ENCODE data around the gene GLCCI1. TPM values are rescaled to one million over a fixed set of nuclear protein-coding genes. Genes with fewer than 3 reads are reported as not detected.
A peak's percentile ranks its signal among the peaks of the same experiment; 100 is the strongest.

Gene GLCCI1
- total RNA-seq, 2 donors from 2014 or later, result 3.4 to 3.8 TPM

- H3K27me3 ChIP-seq, result no peaks in the 10 kb centered on the region
- DNase-seq (ENCODE audit: low spot score), result no peak
- H3K4me1 ChIP-seq, result no peaks in the 10 kb centered on the region
- no peak overlapping the region for H3K27ac ChIP-seq
- H3K9me3 ChIP-seq, result no peaks in the 10 kb centered on the region
- no peak overlapping the region for H3K4me3 ChIP-seq
- no peaks in the 10 kb centered on the region for H3K36me3 ChIP-seq
- TF ChIP-seq, protein P1, sequence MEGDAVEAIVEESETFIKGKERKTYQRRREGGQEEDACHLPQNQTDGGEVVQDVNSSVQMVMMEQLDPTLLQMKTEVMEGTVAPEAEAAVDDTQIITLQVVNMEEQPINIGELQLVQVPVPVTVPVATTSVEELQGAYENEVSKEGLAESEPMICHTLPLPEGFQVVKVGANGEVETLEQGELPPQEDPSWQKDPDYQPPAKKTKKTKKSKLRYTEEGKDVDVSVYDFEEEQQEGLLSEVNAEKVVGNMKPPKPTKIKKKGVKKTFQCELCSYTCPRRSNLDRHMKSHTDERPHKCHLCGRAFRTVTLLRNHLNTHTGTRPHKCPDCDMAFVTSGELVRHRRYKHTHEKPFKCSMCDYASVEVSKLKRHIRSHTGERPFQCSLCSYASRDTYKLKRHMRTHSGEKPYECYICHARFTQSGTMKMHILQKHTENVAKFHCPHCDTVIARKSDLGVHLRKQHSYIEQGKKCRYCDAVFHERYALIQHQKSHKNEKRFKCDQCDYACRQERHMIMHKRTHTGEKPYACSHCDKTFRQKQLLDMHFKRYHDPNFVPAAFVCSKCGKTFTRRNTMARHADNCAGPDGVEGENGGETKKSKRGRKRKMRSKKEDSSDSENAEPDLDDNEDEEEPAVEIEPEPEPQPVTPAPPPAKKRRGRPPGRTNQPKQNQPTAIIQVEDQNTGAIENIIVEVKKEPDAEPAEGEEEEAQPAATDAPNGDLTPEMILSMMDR (IDR thresholded peaks at IDR 0.05), result no peak
Measured at GRCh38 chr7:8017423-8017822, 48.8 kb downstream of the GLCCI1 start.

DNA sequence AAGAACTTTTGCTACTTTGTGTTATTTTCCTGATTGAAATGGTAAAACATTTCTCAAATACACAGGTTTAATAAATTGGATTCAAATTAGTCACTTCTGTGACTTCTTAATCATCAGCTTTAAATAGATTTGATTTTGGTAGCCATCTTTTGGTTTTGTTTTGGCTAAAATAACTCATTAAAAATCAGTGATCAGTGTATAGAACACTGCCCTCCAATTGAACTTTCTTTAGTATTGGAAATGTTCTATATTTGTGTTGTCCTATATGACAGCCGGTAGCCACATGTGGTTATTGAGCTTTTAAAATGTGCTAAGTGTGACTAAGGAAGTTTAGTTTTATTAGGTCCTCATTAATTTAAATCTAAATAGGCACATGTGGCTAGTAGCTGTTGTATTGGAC is 50.4 kb downstream of the GLCCI1 start:
- H3K9me3 ChIP-seq, result no peaks in the 10 kb centered on the region
- H3K27me3 ChIP-seq, result no peaks in the 10 kb centered on the region
- H3K27ac ChIP-seq, result no peak overlapping the region
- no peaks in the 10 kb centered on the region for H3K4me1 ChIP-seq
- H3K36me3 ChIP-seq, result peaks cover 3% of the 10 kb centered on the region
- TF ChIP-seq, protein P1 (IDR thresholded peaks at IDR 0.05), result no peak
- no peak for DNase-seq (ENCODE audit: low spot score)
- H3K4me3 ChIP-seq, result no peak overlapping the region

DNA sequence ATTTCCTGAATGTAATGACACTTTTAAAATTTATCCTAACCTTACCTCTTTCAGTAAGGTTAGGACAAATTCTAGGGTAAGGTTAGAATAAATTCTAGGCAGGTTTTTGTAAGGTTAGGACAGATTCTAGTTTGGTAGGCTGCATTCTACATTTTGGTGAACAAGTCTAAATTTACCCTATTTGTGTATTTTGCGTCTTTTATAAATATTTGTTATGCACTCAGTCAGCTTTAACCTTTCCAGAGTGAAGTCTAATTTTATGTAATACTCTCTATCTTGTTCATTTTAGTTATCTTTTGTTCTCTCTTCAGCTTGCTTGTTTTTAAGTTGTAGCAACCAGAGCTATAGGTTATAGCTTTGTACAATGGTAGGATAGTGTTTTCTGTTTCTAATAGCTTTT is 54.0 kb downstream of the GLCCI1 start:
- no peaks in the 10 kb centered on the region for H3K4me1 ChIP-seq
- no peak for DNase-seq (ENCODE audit: low spot score)
- no peak overlapping the region for H3K27ac ChIP-seq
- H3K27me3 ChIP-seq, result no peaks in the 10 kb centered on the region
- H3K4me3 ChIP-seq, result no peak overlapping the region
- TF ChIP-seq, protein P1 (IDR thresholded peaks at IDR 0.05), result no peak
- peaks cover 0 to 12% of the 10 kb centered on the region in 2 donors for H3K9me3 ChIP-seq
- peaks cover 10% of the 10 kb centered on the region for H3K36me3 ChIP-seq

GRCh38 chr7:8035192-8035591 is 66.6 kb downstream of the GLCCI1 start:
- no peak overlapping the region for H3K27ac ChIP-seq
- no peaks in the 10 kb centered on the region for H3K27me3 ChIP-seq
- no peak overlapping the region for H3K4me3 ChIP-seq
- H3K9me3 ChIP-seq, result peaks cover 0 to 4% of the 10 kb centered on the region in 2 donors
- H3K4me1 ChIP-seq, result no peaks in the 10 kb centered on the region
- H3K36me3 ChIP-seq, result no peaks in the 10 kb centered on the region
- TF ChIP-seq, protein P1 (IDR thresholded peaks at IDR 0.05), result no peak
- DNase-seq (ENCODE audit: low spot score), result no peak

DNA sequence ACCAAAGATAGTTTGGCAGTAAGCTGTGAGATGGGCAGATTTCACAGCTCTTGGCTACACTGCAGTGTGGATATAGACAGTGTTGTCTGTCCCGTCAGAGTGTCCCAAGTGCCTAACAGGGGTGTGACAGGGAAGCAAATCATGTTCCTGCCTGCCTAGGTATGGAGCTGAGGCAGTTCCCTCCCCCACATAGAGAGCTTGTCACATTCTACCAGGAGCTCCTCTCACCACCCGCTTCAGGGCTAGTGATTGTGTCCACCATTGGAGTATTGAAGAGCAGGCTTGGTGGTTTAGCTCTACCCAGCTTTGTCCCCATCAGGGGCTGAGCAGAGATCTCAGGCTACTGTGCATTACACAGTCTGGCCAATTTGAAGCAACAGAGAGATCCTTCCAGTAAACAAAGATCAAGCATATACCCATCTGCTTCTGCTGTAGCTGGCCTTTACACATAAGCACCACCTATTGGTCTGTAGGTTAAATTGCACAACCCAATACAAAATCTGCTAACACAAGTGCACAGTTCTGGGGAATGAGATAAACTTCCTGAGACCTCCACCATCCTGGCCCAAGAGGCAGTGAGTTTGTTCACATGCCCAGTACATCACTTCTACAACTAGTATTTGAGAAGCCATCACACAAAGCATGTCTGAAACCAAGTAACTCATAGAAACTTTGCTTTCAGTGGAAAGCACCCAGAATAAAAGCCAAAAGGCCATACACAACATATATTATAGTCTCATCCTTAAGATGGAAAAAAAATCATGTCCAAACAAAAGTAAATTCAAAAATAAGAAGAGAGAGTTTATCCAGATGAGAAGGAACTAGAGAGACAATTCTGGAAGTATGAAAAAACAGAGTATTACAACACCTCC is 67.3 kb downstream of the GLCCI1 start:
- Histone ChIP-seq H3K27ac (no peak overlapping the region), H3K27me3 (no peaks in the 10 kb centered on the region), H3K4me3 (no peak overlapping the region), H3K36me3 (no peaks in the 10 kb centered on the region), H3K9me3 (peaks cover 0 to 4% of the 10 kb centered on the region in 2 donors), H3K4me1 (no peaks in the 10 kb centered on the region)
- TF ChIP-seq, protein P1 (IDR thresholded peaks at IDR 0.05), result peak in 1 of 2 donors; percentile 31
- no peak for DNase-seq (ENCODE audit: low spot score)
